ENCODE results near the gene RGS14.
"Not testable (repeated sequence)": the region's sequence is repeated elsewhere in the genome, so short reads cannot be mapped to it uniquely, and the experiment has no call there.

Gene RGS14

GRCh38 chr5:177327539-177328522, 29.9 kb upstream of the RGS14 start:
- DNase-seq (ENCODE audit: low read depth, low spot score): no peak

- no peak for DNase-seq (ENCODE audit: low read depth, low spot score)
These were observed 29.0 kb upstream of the RGS14 start for GRCh38 chr5:177328545-177329231.

GRCh38 chr5:177329883-177330282, 27.8 kb upstream of the RGS14 start:
- no peak for DNase-seq (ENCODE audit: low read depth, low spot score)

GRCh38 chr5:177330991-177331842, 26.5 kb upstream of the RGS14 start:
- no peak for DNase-seq (ENCODE audit: low read depth, low spot score)

- no peak for DNase-seq (ENCODE audit: low read depth, low spot score)
These were observed 25.5 kb upstream of the RGS14 start for GRCh38 chr5:177332031-177332895.

GRCh38 chr5:177332896-177333260, 24.8 kb upstream of the RGS14 start:
- DNase-seq (ENCODE audit: low read depth, low spot score): no peak

- DNase-seq (ENCODE audit: low read depth, low spot score): no peak
These were observed 24.1 kb upstream of the RGS14 start for GRCh38 chr5:177333420-177334154.

GRCh38 chr5:177334155-177334551, 23.6 kb upstream of the RGS14 start:
- no peak for DNase-seq (ENCODE audit: low read depth, low spot score)

- DNase-seq (ENCODE audit: low read depth, low spot score): no peak
These were observed 22.7 kb upstream of the RGS14 start for GRCh38 chr5:177334781-177335700.

GRCh38 chr5:177335701-177336065, 22.0 kb upstream of the RGS14 start:
- no peak for DNase-seq (ENCODE audit: low read depth, low spot score)

GRCh38 chr5:177336112-177336511, 21.6 kb upstream of the RGS14 start:
- DNase-seq (ENCODE audit: low read depth, low spot score): no peak

- DNase-seq (ENCODE audit: low read depth, low spot score): no peak
These were observed 20.9 kb upstream of the RGS14 start for GRCh38 chr5:177336603-177337494.

- DNase-seq (ENCODE audit: low read depth, low spot score): no peak
These were observed 19.2 kb upstream of the RGS14 start for GRCh38 chr5:177338251-177339106.

- no peak for DNase-seq (ENCODE audit: low read depth, low spot score)
These were observed 18.6 kb upstream of the RGS14 start for GRCh38 chr5:177339107-177339638.

GRCh38 chr5:177343000-177343399, 14.7 kb upstream of the RGS14 start:
- not testable (repeated sequence) for DNase-seq (ENCODE audit: low read depth, low spot score)

GRCh38 chr5:177343777-177344176, 13.9 kb upstream of the RGS14 start:
- no peak for DNase-seq (ENCODE audit: low read depth, low spot score)

GRCh38 chr5:177344891-177345290, 12.8 kb upstream of the RGS14 start:
- no peak for DNase-seq (ENCODE audit: low read depth, low spot score)

Data from iPS DF 19.7 (cell line).